Spleen (tissue), 11 donors: ENCODE data around the gene PPP1R15B. TPM values are rescaled to one million over a fixed set of nuclear protein-coding genes. Genes with fewer than 3 reads are reported as not detected.

ENCODE experiments used
- DNase-seq: peaks from one replicate; pipeline ENCODE4 v3.0.0-alpha.2; 2020
- H3K27ac ChIP-seq, 8 donors: fragments of 200-600 bp; sonication (generic) in 7 of 8; 1 replicate in 4 of 8; 2 replicates in 4 of 8; pipeline versions ENCODE4 v1.5.0 to v1.8.0; 2016 to 2021; ENCODE audit warnings: inconsistent platforms in 4 of 8, mild to moderate bottlenecking in 4 of 8, moderate library complexity in 1 of 8
- H3K27me3 ChIP-seq, 7 donors: fragments of 200-600 bp; sonication (generic) in 6 of 7; replicated peaks in 1 of 7; 1 replicate in 4 of 7; 2 replicates in 3 of 7; pipeline versions ENCODE4 v1.5.0 to v1.8.0; 2016 to 2021; ENCODE audit warnings: inconsistent platforms in 3 of 7, mild to moderate bottlenecking in 1 of 7
- H3K36me3 ChIP-seq, 6 donors: fragments of 200-600 bp; sonication (generic) in 5 of 6; 1 replicate in 4 of 6; 2 replicates in 2 of 6; pipeline versions ENCODE4 v1.5.0 to v1.8.0; 2016 to 2021; ENCODE audit warnings: inconsistent platforms in 2 of 6
- H3K4me1 ChIP-seq, 6 donors: fragments of 200-600 bp; sonication (generic) in 5 of 6; 1 replicate in 3 of 6; 2 replicates in 3 of 6; pipeline versions ENCODE4 v1.5.0 to v1.8.0; 2016 to 2021; ENCODE audit warnings: inconsistent platforms in 3 of 6
- H3K4me3 ChIP-seq, 8 donors: fragments of 200-600 bp; sonication (generic) in 7 of 8; 1 replicate in 4 of 8; 2 replicates in 4 of 8; pipeline versions ENCODE4 v1.5.0 to v1.8.0; 2016 to 2021; ENCODE audit warnings: inconsistent platforms in 4 of 8, mild to moderate bottlenecking in 4 of 8, moderate library complexity in 2 of 8
- H3K9me3 ChIP-seq, 8 donors: fragments of 200-600 bp; sonication (generic) in 7 of 8; 1 replicate in 4 of 8; 2 replicates in 4 of 8; pipeline versions ENCODE4 v1.5.0 to v1.8.0; 2016 to 2021; ENCODE audit warnings: inconsistent platforms in 4 of 8
- CTCF ChIP-seq, 11 experiments: fragments of 200-600 bp in 7 of 11; fragments of 450-650 bp in 4 of 11; sonication (generic) in 4 of 11; IDR thresholded peaks in 8 of 11; conservative IDR thresholded peaks in 3 of 11; 1 replicate in 7 of 11; 2 replicates in 4 of 11; pipeline versions ENCODE4 v1.4.0 to v1.8.0; 2016 to 2021; ENCODE audit warnings: antibody characterized with exemption in 11 of 11, inconsistent platforms in 4 of 11, mild to moderate bottlenecking in 1 of 11
- POLR2A ChIP-seq, 3 donors: fragments of 450-650 bp; IDR thresholded peaks; one replicate each; pipeline ENCODE4 v1.5.1; 2017; ENCODE audit warnings: antibody characterized with exemption in 3 of 3, mild to moderate bottlenecking in 1 of 3
- POLR2AphosphoS5 ChIP-seq, 3 donors: sonication (generic); formaldehyde crosslinking; IDR thresholded peaks; one replicate each; pipeline ENCODE4 v1.5.1; 2017; ENCODE audit warnings: antibody characterized with exemption in 3 of 3
- WGBS, 5 donors: extraction: QIAGEN DNeasy Blood & Tissue Kit in 3 of 5; methylation state at CpG; one replicate each; pipeline versions ENCODE4 v1.1.5 to v1.1.7; 2013 to 2018; 5-methylcytosine and 5-hydroxymethylcytosine counted together
- intact Hi-C: fragments of 100-400 bp; cut with DNase I; formaldehyde crosslinking; loops from one replicate; pipeline ENCODE4 v1.15.0; 2023; ENCODE audit warnings: low total_unique reads
- polyA plus RNA-seq, 3 donors: library from polyadenylated mRNA; stranded (reverse); fragments of 200-250 nt; gene quantifications; one replicate each; pipeline ENCODE4 v1.2.1, GENCODE V29; 2013
- small RNA-seq, 4 donors: library from RNA; depleted of rRNA; stranded (forward); fragments of <200 nt; gene quantifications; one replicate each; pipeline ENCODE3, GENCODE V24; 2016
- total RNA-seq, 7 donors: library from RNA; depleted of rRNA in 3 of 7; stranded (reverse); fragments of >200 nt in 3 of 7; fragmentation: NEBNext Ultra II Directional in 4 of 7; extraction: Animal tissue kit (Norgen Biotek cat#: 25700) in 4 of 7; gene quantifications; one replicate each; pipeline versions ENCODE4 v1.1.0 to v1.2.1, GENCODE V29; 2016 to 2021
- donor health status: healthy with polysubstance abuse.
- donor health status: DM: no; HTN: no; CAD: no; lungs with moderate emphysema.
- donor health status: DM: no; HTN: no; CAD: no.
- donor health status: Bipolar disorder and iron deficiency.
- donor health status: healthy.
- donor health status: DM: no; HTN: no; CAD: no.
- donor health status: DM: yes; HTN: yes; CAD: no.

The PPP1R15B gene
- total and polyA plus RNA-seq, 10 donors: 10.8 to 73.1 (median 57.8) TPM

- no peak overlapping the region for H3K27ac ChIP-seq
Measured at GRCh38 chr1:204354579-204354978, 57.0 kb downstream of the PPP1R15B start.

More at GRCh38 chr1:204354579-204354978, 57.0 kb downstream of the PPP1R15B start:
- intact Hi-C loops: no loop called here
- no peaks in the 10 kb centered on the region for H3K9me3 ChIP-seq
- no peak overlapping the region for H3K4me3 ChIP-seq
- no peaks in the 10 kb centered on the region for H3K36me3 ChIP-seq
- TF ChIP-seq POLR2AphosphoS5 (IDR thresholded peaks at IDR 0.05) (no peak), CTCF (IDR thresholded peaks at IDR 0.05 in 8 of 11, conservative IDR thresholded peaks at IDR 0.05 in 3 of 11) (no peak), POLR2A (IDR thresholded peaks at IDR 0.05) (no peak)
- DNase-seq: no peak
- 76 to 85% (median 79%) methylated on average over 6 of the region's 6 CpGs for whole genome bisulfite sequencing, 5 donors
- H3K27me3 ChIP-seq: peaks cover 0 to 32% (median 2%) of the 10 kb centered on the region in 7 donors
- H3K4me1 ChIP-seq: peaks cover 0 to 23% (median 3%) of the 10 kb centered on the region in 6 donors

Small RNA genes lying within 50 kb of the gene (small RNA-seq; reads per million reads assigned to genes)
- gene AL606489.2: 0 reads per million in 4 donors

Other genes with a start within 250 kb of the PPP1R15B start
- gene REN, start 245.5 kb downstream of the PPP1R15B start, total RNA-seq: under 1 TPM in 1 of 7 donors, not detected in 6; 0.25 TPM
- under 1 TPM in 1 of 3 donors, not detected in 2; 0.12 TPM for gene REN, start 245.5 kb downstream of the PPP1R15B start, polyA plus RNA-seq
- gene KISS1, start 215.3 kb downstream of the PPP1R15B start, total RNA-seq: not detected
- not detected for gene KISS1, start 215.3 kb downstream of the PPP1R15B start, polyA plus RNA-seq
- gene GOLT1A, start 197.8 kb downstream of the PPP1R15B start, total RNA-seq: not detected
- under 1 TPM in 2 of 3 donors, not detected in 1; 0.13 to 0.24 TPM for gene GOLT1A, start 197.8 kb downstream of the PPP1R15B start, polyA plus RNA-seq
- gene PLEKHA6, start 51.9 kb downstream of the PPP1R15B start, total RNA-seq: 1 to 10 TPM in 6 of 7 donors, under 1 TPM in 1; 0.51 to 6.5 (median 4.0) TPM
- 1 to 10 TPM in 1 of 3 donors, under 1 TPM in 2; 0.47 to 1.8 (median 0.65) TPM for gene PLEKHA6, start 51.9 kb downstream of the PPP1R15B start, polyA plus RNA-seq
- gene PIK3C2B, start 83.0 kb upstream of the PPP1R15B start, total RNA-seq: 10 to 100 TPM; 45.8 to 72.2 (median 66.5) TPM
- gene PIK3C2B, start 83.0 kb upstream of the PPP1R15B start, polyA plus RNA-seq: 10 to 100 TPM in 2 of 3 donors, 1 to 10 TPM in 1; 9.5 to 22.4 (median 10.8) TPM
- 100 to 1,000 TPM; 112 to 192 (median 163) TPM for gene MDM4, start 104.6 kb upstream of the PPP1R15B start, total RNA-seq
- 10 to 100 TPM; 10.6 to 16.8 (median 13.8) TPM for gene MDM4, start 104.6 kb upstream of the PPP1R15B start, polyA plus RNA-seq